HepG2 (cell line): ENCODE measurements around the gene PLD3. TPM values are rescaled to one million over a fixed set of nuclear protein-coding genes. Genes with fewer than 3 reads are reported as not detected.

Experiments
- ATAC-seq: fragments of 200-7000 bp; cut with Tn5 transposase; 3 replicates; pipeline ENCODE4 v1.9.1; 2020; ENCODE audit warnings: mild to moderate bottlenecking, moderate library complexity
- BruUV-seq: library from RNA; stranded (reverse); fragments of 400-500 nt; replicated peaks from 2 replicates; lab custom pipeline; 2021; lab: Mats Ljungman, UMichigan
- CTCF ChIA-PET: fragments of 300-600 bp; formaldehyde crosslinking; extraction: SDS; loops from one replicate; lab custom pipeline; 2021; ENCODE audit warnings: low total read pairs, inconsistent platforms, low intra/inter-chr PET ratio; lab: Yijun Ruan, JAX
- POLR2A ChIA-PET: fragments of 350-600 bp; sonication (Branson Sonifier 250); formaldehyde crosslinking; loops from one replicate; lab custom pipeline; 2020; ENCODE audit warnings: antibody characterized with exemption, inconsistent platforms; lab: Yijun Ruan, JAX
- DNase-seq: peaks from one replicate; pipeline ENCODE4 v3.0.0-alpha.2; 2015; ENCODE audit warnings: low spot score
- FAIRE-seq: peaks from 3 replicates; lab custom pipeline; 2011; peaks lifted over from hg19 to GRCh38; lab: Jason Lieb, UNC
- H2AFZ ChIP-seq: one replicate; pipeline ENCODE4 v1.6.1; 2011; ENCODE audit warnings: low read length, inconsistent platforms
- H3K27ac ChIP-seq: fragments of 300-600 bp; 3 replicates; pipeline ENCODE4 v1.8.0; 2011; ENCODE audit warnings: mixed run types, mild to moderate bottlenecking, mixed read lengths, low read length, inconsistent platforms; ENCODE audit not compliant: insufficient read depth; ENCODE audit errors: extremely low read length
- H3K27me3 ChIP-seq, 2 experiments: fragments of 200-600 bp in 1 of 2; 2 replicates in 1 of 2; 3 replicates in 1 of 2; pipeline versions ENCODE4 v1.6.0 to v1.8.0; 2011; ENCODE audit warnings: low read length in 2 of 2, mild to moderate bottlenecking in 2 of 2, moderate library complexity in 2 of 2, inconsistent platforms in 1 of 2; ENCODE audit not compliant: insufficient read depth in 2 of 2, control insufficient read depth in 1 of 2
- H3K36me3 ChIP-seq, 2 experiments: fragments of 200-600 bp in 1 of 2; replicated peaks in 1 of 2; 2 replicates in 1 of 2; 3 replicates in 1 of 2; pipeline versions ENCODE4 v1.5.1 to v1.8.0; 2011; ENCODE audit warnings: low read length in 2 of 2, inconsistent platforms in 1 of 2; ENCODE audit not compliant: insufficient read depth in 2 of 2, control insufficient read depth in 1 of 2
- H3K4me1 ChIP-seq: 2 replicates; pipeline ENCODE4 v1.5.1; 2012; ENCODE audit warnings: low read length, inconsistent platforms; ENCODE audit not compliant: insufficient read depth
- H3K4me2 ChIP-seq: 2 replicates; pipeline ENCODE4 v1.6.0; 2011; ENCODE audit warnings: low read depth, low read length, inconsistent platforms
- H3K4me3 ChIP-seq, 3 experiments: fragments of 200-600 bp in 1 of 3; sonication (generic), shearing (Covaris generic) in 1 of 3; replicated peaks in 1 of 3; 2 replicates each; pipeline ENCODE4 v1.5.1; 2011 to 2016; ENCODE audit warnings: low read length in 3 of 3, inconsistent platforms in 2 of 3, low read depth in 2 of 3, mild to moderate bottlenecking in 2 of 3, control low read depth in 1 of 3, mixed read lengths in 1 of 3; ENCODE audit not compliant: insufficient read depth in 1 of 3
- H3K79me2 ChIP-seq: one replicate; pipeline ENCODE4 v1.6.1; 2011; ENCODE audit warnings: low read length, inconsistent platforms; ENCODE audit not compliant: insufficient read depth
- H3K9ac ChIP-seq: 2 replicates; pipeline ENCODE4 v1.6.0; 2011; ENCODE audit warnings: mild to moderate bottlenecking, low read depth, low read length, inconsistent platforms; ENCODE audit not compliant: insufficient read depth
- H3K9me3 ChIP-seq: 2 replicates; pipeline ENCODE4 v1.5.1; 2012; ENCODE audit warnings: mild to moderate bottlenecking, low read length
- H4K20me1 ChIP-seq: 2 replicates; pipeline ENCODE4 v1.6.0; 2011; ENCODE audit warnings: inconsistent platforms, mild to moderate bottlenecking, low read length, moderate library complexity; ENCODE audit not compliant: insufficient read depth
- AHDC1 ChIP-seq: sonication (generic); formaldehyde crosslinking; IDR thresholded peaks from 2 replicates; pipeline ENCODE4 v1.5.1; 2020; ENCODE audit warnings: mild to moderate bottlenecking, missing genetic modification reagents, borderline replicate concordance
- WGBS: methylation state at CpG from one replicate; pipeline ENCODE4 v1.1.6; 2017; ENCODE audit warnings: low lambda C conversion rate; 5-methylcytosine and 5-hydroxymethylcytosine counted together
- in situ Hi-C: cut with HindIII; loops from 2 replicates; pipeline ENCODE4 v1.10.0; 2017; ENCODE audit warnings: low pct_unique_long_range_greater_than_20kb; ENCODE audit not compliant: extremely low pct_ligation_motif_present
- intact Hi-C: fragments of 100-400 bp; cut with micrococcal nuclease; formaldehyde crosslinking; loops from one replicate; pipeline ENCODE4 v1.10.0; 2022; ENCODE audit not compliant: unreplicated experiment
- polyA plus RNA-seq, 8 experiments: library from polyadenylated mRNA; depleted of rRNA in 3 of 8; stranded (reverse) in 7 of 8; unstranded in 1 of 8; fragments of >200 nt; fragmentation: Illumina TruSeq in 4 of 8; extraction: Trizol in 4 of 8; gene quantifications; 2 replicates each; pipeline versions ENCODE4 v1.2.1 to v1.2.3, GENCODE V29; 2011 to 2016; ENCODE audit warnings: low read depth in 4 of 8, missing spikeins in 1 of 8, mixed read lengths in 1 of 8; ENCODE audit not compliant: insufficient read depth in 1 of 8
- total RNA-seq, 5 experiments: library from RNA; depleted of rRNA; stranded (reverse); fragments of >200 nt; fragmentation: Illumina TruSeq; extraction: Trizol; gene quantifications; 2 replicates each; pipeline ENCODE4 v1.2.3, GENCODE V29; 2016; ENCODE audit warnings: low read depth in 1 of 5

PLD3 gene
- total and polyA plus RNA-seq, 2 of the 13 experiments (the other 11 are each of a cell fraction or from before 2014, with no cell fraction given): 45.7 to 164 TPM

GRCh38 chr19:40355975-40356680 is 7.6 kb downstream of the PLD3 start:
- DNase-seq (no peak), FAIRE-seq (no peak), ATAC-seq (no peak)
- H3K79me2 ChIP-seq: no peaks in the 10 kb centered on the region
- TF ChIP-seq AHDC1 (CRISPR knock-in tag): no peak
- H3K9me3 ChIP-seq: no peaks in the 10 kb centered on the region
- intact Hi-C loops (no loop called here), in situ Hi-C loops (no loop called here)
- WGBS: 92% methylated on average over 9 of the region's 9 CpGs
- no peaks in the 10 kb centered on the region; a peak in 1 of 5 replicates for H3K36me3 ChIP-seq
- no peak overlapping the region for H3K27ac ChIP-seq
- no peak overlapping the region for H3K4me3 ChIP-seq
- H3K4me1 ChIP-seq: peaks cover 7% of the 10 kb centered on the region
- H3K27me3 ChIP-seq: no peaks in the 10 kb centered on the region
- ChIA-PET POLR2A (no interaction called here), CTCF (interaction anchor here (0.6 kb wide), 1 partner anchor 65 kb away, joined by 3 read pairs; no protein-coding TSS in a partner anchor)
- BruUV-seq: no TSS peak
- no peak overlapping the region for H3K4me2 ChIP-seq
- H3K9ac ChIP-seq: no peak overlapping the region
- H2AFZ ChIP-seq: no peak overlapping the region
- H4K20me1 ChIP-seq: no peaks in the 10 kb centered on the region
